Keratinocyte (primary cell): Measurements from ENCODE around the gene MMP3. TPM values are rescaled to one million over a fixed set of nuclear protein-coding genes. Genes with fewer than 3 reads are reported as not detected.
A peak's percentile ranks its signal among the peaks of the same experiment; 100 is the strongest.

Source experiments
- DNase-seq: peaks from one replicate; pipeline ENCODE4 v3.0.0-alpha.2; 2011; ENCODE audit warnings: low read depth, missing footprints, low spot score
- FAIRE-seq: peaks from 2 replicates; lab custom pipeline; 2011; peaks lifted over from hg19 to GRCh38; lab: Jason Lieb, UNC
- H2AFZ ChIP-seq: 2 replicates; pipeline ENCODE4 v1.6.0; 2012; ENCODE audit warnings: low read length, control low read depth, inconsistent platforms; ENCODE audit not compliant: control insufficient read depth
- H3K27ac ChIP-seq: 2 replicates; pipeline ENCODE4 v1.5.1; 2011; ENCODE audit warnings: low read length; ENCODE audit not compliant: control insufficient read depth, insufficient read depth
- H3K27me3 ChIP-seq: 3 replicates; pipeline ENCODE4 v1.6.0; 2011; ENCODE audit warnings: low read length; ENCODE audit not compliant: control insufficient read depth, insufficient read depth; ENCODE audit errors: extremely low read depth
- H3K36me3 ChIP-seq, 2 experiments: 2 replicates in 1 of 2; 3 replicates in 1 of 2; pipeline ENCODE4 v1.5.1; 2011; ENCODE audit warnings: low read length in 2 of 2, mild to moderate bottlenecking in 1 of 2; ENCODE audit not compliant: control insufficient read depth in 2 of 2, insufficient read depth in 2 of 2; ENCODE audit errors: extremely low read depth in 1 of 2
- H3K4me1 ChIP-seq: 3 replicates; pipeline ENCODE4 v1.5.1; 2011; ENCODE audit warnings: low read length; ENCODE audit not compliant: control insufficient read depth, insufficient read depth; ENCODE audit errors: extremely low read depth
- H3K4me2 ChIP-seq: 3 replicates; pipeline ENCODE4 v1.6.0; 2011; ENCODE audit warnings: low read depth, low read length; ENCODE audit not compliant: control insufficient read depth, insufficient read depth; ENCODE audit errors: extremely low read depth
- H3K4me3 ChIP-seq, 3 experiments: fragments of 200-600 bp in 1 of 3; sonication (generic) in 1 of 3; 2 replicates in 2 of 3; 3 replicates in 1 of 3; pipeline ENCODE4 v1.5.1; 2011 to 2016; ENCODE audit warnings: low read length in 3 of 3, mild to moderate bottlenecking in 3 of 3, control low read depth in 2 of 3, inconsistent platforms in 1 of 3, low read depth in 1 of 3, mixed read lengths in 1 of 3, mixed run types in 1 of 3, moderate library complexity in 1 of 3; ENCODE audit not compliant: control insufficient read depth in 2 of 3, insufficient read depth in 2 of 3; ENCODE audit errors: extremely low read depth in 1 of 3
- H3K79me2 ChIP-seq: 2 replicates; pipeline ENCODE4 v1.6.0; 2012; ENCODE audit warnings: low read length; ENCODE audit not compliant: control insufficient read depth, insufficient read depth
- H3K9ac ChIP-seq: 3 replicates; pipeline ENCODE4 v1.6.0; 2011; ENCODE audit warnings: low read length; ENCODE audit not compliant: control insufficient read depth, insufficient read depth; ENCODE audit errors: extremely low read depth
- H3K9me1 ChIP-seq: 3 replicates; pipeline ENCODE4 v1.6.0; 2011; ENCODE audit warnings: low read length; ENCODE audit not compliant: control insufficient read depth, insufficient read depth; ENCODE audit errors: extremely low read depth
- H3K9me3 ChIP-seq: 2 replicates; pipeline ENCODE4 v1.5.1; 2012; ENCODE audit warnings: low read depth, low read length; ENCODE audit not compliant: control insufficient read depth
- H4K20me1 ChIP-seq: 3 replicates; pipeline ENCODE4 v1.6.0; 2011; ENCODE audit warnings: low read length; ENCODE audit not compliant: control insufficient read depth, insufficient read depth; ENCODE audit errors: extremely low read depth
- EZH2 ChIP-seq: IDR thresholded peaks from one replicate; pipeline ENCODE4 v1.6.1; 2012; ENCODE audit warnings: inconsistent platforms, mild to moderate bottlenecking, low read length, moderate library complexity
- dilution Hi-C: fragments of 300-500 bp; cut with MboI; formaldehyde crosslinking; loops from one replicate; pipeline ENCODE4 v1.7.0; 2020; ENCODE audit warnings: low sequenced_read_pairs; ENCODE audit not compliant: extremely low pct_ligation_motif_present
- polyA plus RNA-seq, 5 experiments: library from polyadenylated mRNA; depleted of rRNA in 3 of 5; stranded (reverse) in 3 of 5; stranded (forward) in 1 of 5; unstranded in 1 of 5; fragments of >200 nt; gene quantifications; 1 replicate in 1 of 5; 2 replicates in 3 of 5; 3 replicates in 1 of 5; pipeline versions ENCODE4 v1.2.1 to v1.2.3, GENCODE V29; 2011 to 2012; ENCODE audit warnings: missing spikeins in 2 of 5, low read depth in 1 of 5, low replicate concordance in 1 of 5
- TF ChIP-seq, protein P1 (sequence below), 3 experiments: IDR thresholded peaks in 1 of 3; conservative IDR thresholded peaks in 1 of 3; optimal IDR thresholded peaks in 1 of 3; 2 replicates in 2 of 3; 3 replicates in 1 of 3; pipeline versions ENCODE3 to v1.5.1; 2011; ENCODE audit warnings: low read length in 3 of 3, mild to moderate bottlenecking in 3 of 3, moderate library complexity in 2 of 3, control low read depth in 1 of 3, inconsistent platforms in 1 of 3; ENCODE audit not compliant: insufficient read depth in 2 of 3; ENCODE audit errors: extremely low read depth in 1 of 3

MMP3 gene
- polyA plus RNA-seq, 1 donor (not counting 4 experiments of a cell fraction or from before 2014, with no cell fraction given), result 8.3 TPM

DNA sequence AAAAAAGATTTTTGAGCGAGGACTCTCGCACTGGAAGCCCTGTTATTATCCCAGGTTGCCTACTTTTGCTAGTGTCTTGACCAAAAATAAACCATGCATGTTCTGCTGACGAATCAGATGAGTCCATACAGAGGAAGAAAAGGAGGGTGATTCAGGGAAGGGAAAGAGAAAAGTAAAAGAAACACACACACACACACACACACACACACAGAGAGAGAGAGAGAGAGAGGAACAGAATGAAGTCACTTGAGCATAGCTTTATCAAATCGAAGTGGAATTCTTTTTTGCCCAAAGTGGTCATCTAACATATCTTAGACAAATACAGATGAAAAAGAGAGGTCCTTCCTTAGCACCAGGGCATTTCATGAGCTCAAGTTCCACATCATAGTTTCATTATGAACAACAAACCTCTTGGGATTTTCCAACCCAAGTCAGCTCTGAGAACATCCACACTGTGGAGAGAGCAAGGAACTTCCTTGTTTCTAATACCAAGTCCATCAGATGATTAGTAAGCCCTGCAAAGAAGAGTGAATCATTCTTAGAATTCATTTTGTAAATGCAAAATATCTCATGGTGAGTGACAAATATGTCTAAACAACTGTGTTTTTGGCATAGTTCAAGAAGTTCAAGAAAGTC lies 39.1 kb upstream of the MMP3 start:
- Histone ChIP-seq H3K9ac (no peak overlapping the region), H3K27ac (peak overlapping the region; percentile 34), H3K79me2 (no peaks in the 10 kb centered on the region), H3K36me3 (no peaks in the 10 kb centered on the region), H3K4me2 (no peak overlapping the region), H4K20me1 (no peaks in the 10 kb centered on the region), H2AFZ (peak overlapping the region; percentile 44), H3K27me3 (no peaks in the 10 kb centered on the region), H3K9me1 (no peaks in the 10 kb centered on the region), H3K4me3 (no peak overlapping the region), H3K4me1 (peaks cover 7% of the 10 kb centered on the region), H3K9me3 (no peaks in the 10 kb centered on the region)
- FAIRE-seq (peak; percentile 64), DNase-seq (no peak)
- TF ChIP-seq, protein P1, sequence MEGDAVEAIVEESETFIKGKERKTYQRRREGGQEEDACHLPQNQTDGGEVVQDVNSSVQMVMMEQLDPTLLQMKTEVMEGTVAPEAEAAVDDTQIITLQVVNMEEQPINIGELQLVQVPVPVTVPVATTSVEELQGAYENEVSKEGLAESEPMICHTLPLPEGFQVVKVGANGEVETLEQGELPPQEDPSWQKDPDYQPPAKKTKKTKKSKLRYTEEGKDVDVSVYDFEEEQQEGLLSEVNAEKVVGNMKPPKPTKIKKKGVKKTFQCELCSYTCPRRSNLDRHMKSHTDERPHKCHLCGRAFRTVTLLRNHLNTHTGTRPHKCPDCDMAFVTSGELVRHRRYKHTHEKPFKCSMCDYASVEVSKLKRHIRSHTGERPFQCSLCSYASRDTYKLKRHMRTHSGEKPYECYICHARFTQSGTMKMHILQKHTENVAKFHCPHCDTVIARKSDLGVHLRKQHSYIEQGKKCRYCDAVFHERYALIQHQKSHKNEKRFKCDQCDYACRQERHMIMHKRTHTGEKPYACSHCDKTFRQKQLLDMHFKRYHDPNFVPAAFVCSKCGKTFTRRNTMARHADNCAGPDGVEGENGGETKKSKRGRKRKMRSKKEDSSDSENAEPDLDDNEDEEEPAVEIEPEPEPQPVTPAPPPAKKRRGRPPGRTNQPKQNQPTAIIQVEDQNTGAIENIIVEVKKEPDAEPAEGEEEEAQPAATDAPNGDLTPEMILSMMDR (optimal IDR thresholded peaks at IDR 0.05 in 1 of 3, IDR thresholded peaks at IDR 0.05 in 1 of 3, conservative IDR thresholded peaks at IDR 0.05 in 1 of 3; ENCODE audit: extremely low read depth in 1 of 3, insufficient read depth in 2 of 3, low read length in 3 of 3), result no peak
- no peak for TF ChIP-seq EZH2
- dilution Hi-C loops, result no loop called here

DNA sequence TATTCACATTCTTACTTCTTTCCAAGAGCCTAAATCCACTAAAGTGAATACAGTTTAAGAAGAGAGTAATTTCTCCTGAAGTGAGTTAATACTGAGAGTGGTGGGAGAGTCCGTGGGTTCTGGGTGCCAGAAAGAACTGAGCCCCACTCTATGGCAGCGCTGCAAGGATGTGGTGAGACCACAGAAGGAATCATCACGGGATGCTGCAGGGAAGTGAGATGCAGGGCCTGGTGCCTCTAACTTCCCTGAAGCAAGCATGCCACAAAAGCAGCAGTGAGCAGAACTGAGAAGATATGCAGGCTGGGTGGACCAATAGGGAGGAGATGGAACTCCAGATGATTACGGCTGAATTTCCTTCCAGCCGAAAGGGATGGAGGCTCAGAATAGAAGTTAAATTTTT lies 36.4 kb upstream of the MMP3 start:
- Histone ChIP-seq H4K20me1 (no peaks in the 10 kb centered on the region), H3K9me1 (no peaks in the 10 kb centered on the region), H3K9me3 (no peaks in the 10 kb centered on the region), H3K36me3 (no peaks in the 10 kb centered on the region), H3K27ac (no peak overlapping the region), H3K4me1 (peaks cover 8% of the 10 kb centered on the region), H3K27me3 (no peaks in the 10 kb centered on the region), H3K4me2 (no peak overlapping the region), H2AFZ (no peak overlapping the region), H3K9ac (no peak overlapping the region), H3K4me3 (no peak overlapping the region), H3K79me2 (no peaks in the 10 kb centered on the region)
- FAIRE-seq (no peak), DNase-seq (no peak)
- TF ChIP-seq EZH2, result no peak
- TF ChIP-seq, protein P1 (optimal IDR thresholded peaks at IDR 0.05 in 1 of 3, IDR thresholded peaks at IDR 0.05 in 1 of 3, conservative IDR thresholded peaks at IDR 0.05 in 1 of 3; ENCODE audit: extremely low read depth in 1 of 3, insufficient read depth in 2 of 3, low read length in 3 of 3), result no peak
- dilution Hi-C loops, result no loop called here
